NCI-H2081 treated with DMSO at 0.1 percent for 48 hours (cell line): ENCODE results near the gene OR4C16.

ENCODE experiments used
- DNase-seq: peaks from one replicate; lab custom pipeline; 2025; lab: John Stamatoyannopoulos, UW

OR4C16 gene

GRCh38 chr11:55571828-55572227, at the start of gene OR4C16:
Gene OR4C16, plus strand, starts transcription at chr11:55572128. Its CDS starts 0 bp downstream, at chr11:55572128.
- DNase-seq, result no peak

- DNase-seq, result no peak
Observed at GRCh38 chr11:55554169-55554568, 17.8 kb upstream of the OR4C16 start, which contains the start of gene OR4C15. Gene OR4C15, plus strand, starts transcription at chr11:55554469. Its CDS starts 0 bp downstream, at chr11:55554469.

- no peak for DNase-seq
Observed at GRCh38 chr11:55572548-55572947, 620 bp downstream of the OR4C16 start.

- DNase-seq, result no peak
Observed at GRCh38 chr11:55607545-55607944, 35.6 kb downstream of the OR4C16 start, which contains the start of gene OR4C11. Gene OR4C11, minus strand, starts transcription at chr11:55607645. Its CDS starts 3,272 bp downstream, at chr11:55604373.
